ENCODE measurements around the gene ATAT1. TPM values are rescaled to one million over a fixed set of nuclear protein-coding genes. Genes with fewer than 3 reads are reported as not detected.
A peak's percentile ranks its signal among the peaks of the same experiment; 100 is the strongest.

ATAT1 gene
- total and polyA plus RNA-seq, 10 of the 15 experiments (the other 5 are each of a cell fraction or from before 2014, with no cell fraction given) = 1.1 to 14.2 (median 6.9) TPM

GRCh38 chr6:30635834-30636233 is 9.2 kb downstream of the ATAT1 start (continued):
- TF ChIP-seq, protein P1, sequence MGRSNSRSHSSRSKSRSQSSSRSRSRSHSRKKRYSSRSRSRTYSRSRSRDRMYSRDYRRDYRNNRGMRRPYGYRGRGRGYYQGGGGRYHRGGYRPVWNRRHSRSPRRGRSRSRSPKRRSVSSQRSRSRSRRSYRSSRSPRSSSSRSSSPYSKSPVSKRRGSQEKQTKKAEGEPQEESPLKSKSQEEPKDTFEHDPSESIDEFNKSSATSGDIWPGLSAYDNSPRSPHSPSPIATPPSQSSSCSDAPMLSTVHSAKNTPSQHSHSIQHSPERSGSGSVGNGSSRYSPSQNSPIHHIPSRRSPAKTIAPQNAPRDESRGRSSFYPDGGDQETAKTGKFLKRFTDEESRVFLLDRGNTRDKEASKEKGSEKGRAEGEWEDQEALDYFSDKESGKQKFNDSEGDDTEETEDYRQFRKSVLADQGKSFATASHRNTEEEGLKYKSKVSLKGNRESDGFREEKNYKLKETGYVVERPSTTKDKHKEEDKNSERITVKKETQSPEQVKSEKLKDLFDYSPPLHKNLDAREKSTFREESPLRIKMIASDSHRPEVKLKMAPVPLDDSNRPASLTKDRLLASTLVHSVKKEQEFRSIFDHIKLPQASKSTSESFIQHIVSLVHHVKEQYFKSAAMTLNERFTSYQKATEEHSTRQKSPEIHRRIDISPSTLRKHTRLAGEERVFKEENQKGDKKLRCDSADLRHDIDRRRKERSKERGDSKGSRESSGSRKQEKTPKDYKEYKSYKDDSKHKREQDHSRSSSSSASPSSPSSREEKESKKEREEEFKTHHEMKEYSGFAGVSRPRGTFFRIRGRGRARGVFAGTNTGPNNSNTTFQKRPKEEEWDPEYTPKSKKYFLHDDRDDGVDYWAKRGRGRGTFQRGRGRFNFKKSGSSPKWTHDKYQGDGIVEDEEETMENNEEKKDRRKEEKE (IDR thresholded peaks at IDR 0.05) = no peak
- TF ChIP-seq ZNF274 (IDR thresholded peaks at IDR 0.05; ENCODE audit: insufficient read depth, insufficient read length) (no peak), ZSCAN29 (IDR thresholded peaks at IDR 0.05) (no peak), CBX5 (IDR thresholded peaks at IDR 0.05; ENCODE audit: low read depth) (no peak), ZNF384 (IDR thresholded peaks at IDR 0.05; ENCODE audit: borderline replicate concordance, low read depth, low read length) (no peak)
- TF ChIP-seq, protein P2, sequence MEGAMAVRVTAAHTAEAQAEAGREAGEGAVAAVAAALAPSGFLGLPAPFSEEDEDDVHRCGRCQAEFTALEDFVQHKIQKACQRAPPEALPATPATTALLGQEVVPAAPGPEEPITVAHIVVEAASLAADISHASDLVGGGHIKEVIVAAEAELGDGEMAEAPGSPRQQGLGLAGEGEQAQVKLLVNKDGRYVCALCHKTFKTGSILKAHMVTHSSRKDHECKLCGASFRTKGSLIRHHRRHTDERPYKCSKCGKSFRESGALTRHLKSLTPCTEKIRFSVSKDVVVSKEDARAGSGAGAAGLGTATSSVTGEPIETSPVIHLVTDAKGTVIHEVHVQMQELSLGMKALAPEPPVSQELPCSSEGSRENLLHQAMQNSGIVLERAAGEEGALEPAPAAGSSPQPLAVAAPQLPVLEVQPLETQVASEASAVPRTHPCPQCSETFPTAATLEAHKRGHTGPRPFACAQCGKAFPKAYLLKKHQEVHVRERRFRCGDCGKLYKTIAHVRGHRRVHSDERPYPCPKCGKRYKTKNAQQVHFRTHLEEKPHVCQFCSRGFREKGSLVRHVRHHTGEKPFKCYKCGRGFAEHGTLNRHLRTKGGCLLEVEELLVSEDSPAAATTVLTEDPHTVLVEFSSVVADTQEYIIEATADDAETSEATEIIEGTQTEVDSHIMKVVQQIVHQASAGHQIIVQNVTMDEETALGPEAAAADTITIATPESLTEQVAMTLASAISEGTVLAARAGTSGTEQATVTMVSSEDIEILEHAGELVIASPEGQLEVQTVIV (IDR thresholded peaks at IDR 0.05; ENCODE audit: borderline replicate concordance, partially characterized antibody) = no peak

DNA sequence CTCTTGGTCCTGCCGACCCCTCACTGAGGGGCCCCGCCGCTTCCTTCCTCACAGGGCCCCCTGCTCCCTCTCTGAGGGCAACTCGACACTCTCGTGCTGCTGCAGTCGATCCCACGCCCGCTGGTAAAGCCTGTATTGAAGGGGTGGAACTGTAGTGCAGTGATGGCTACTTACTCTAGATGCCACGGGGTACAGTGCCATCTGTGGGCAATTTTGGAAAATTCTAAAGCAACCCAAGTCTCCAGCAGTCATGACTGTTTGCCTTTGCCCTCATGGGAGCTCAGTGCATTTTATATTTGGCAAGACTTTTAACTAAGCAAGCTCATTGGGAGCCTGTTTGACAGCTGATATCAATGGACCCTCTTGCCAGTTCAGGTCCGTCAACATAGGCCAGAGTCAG is 13.8 kb downstream of the ATAT1 start:
- H3K27me3 ChIP-seq (replicated peaks in 1 of 2; ENCODE audit: control insufficient read depth in 2 of 2, insufficient read depth in 2 of 2, low read length in 1 of 2) = no peaks in the 10 kb centered on the region
- no peak overlapping the region for H3K9ac ChIP-seq (ENCODE audit: control insufficient read depth, insufficient read depth, low read length)
- no peak overlapping the region for H3K4me2 ChIP-seq (ENCODE audit: control insufficient read depth, insufficient read depth)
- no peaks in the 10 kb centered on the region for H3K9me3 ChIP-seq (replicated peaks; ENCODE audit: control insufficient read depth, insufficient read depth, low read length)
- ATAC-seq = peak; percentile 34; the same call in 1 of the 3 replicates
- no peak overlapping the region for H2AFZ ChIP-seq (ENCODE audit: control insufficient read depth, low read depth, low read length)
- peaks cover 0 to 7% of the 10 kb centered on the region in 2 experiments; a peak in 2 of 4 replicates for H3K36me3 ChIP-seq (ENCODE audit: control insufficient read depth in 2 of 2, insufficient read depth in 2 of 2, low read length in 1 of 2)
- ChIA-PET RAD21 (ENCODE audit: unreplicated experiment) (no interaction called here), SMC1A (ENCODE audit: uncharacterized antibody, unreplicated experiment) (no interaction called here), CTCF (interaction anchor here (1.0 to 1.1 kb wide), 2 partner anchors 99 to 157 kb away, joined by 3 to 7 read pairs; no protein-coding TSS in a partner anchor), POLR2A (interaction anchor here (0.5 to 1.0 kb wide), 4 partner anchors 11 to 48 kb away, joined by 3 to 4 read pairs (median 4); partner anchors contain the start of gene MRPS18B)
- peak in 1 of 3 experiments; percentile 5; a peak in 1 of 6 replicates for TF ChIP-seq CTCF (IDR thresholded peaks at IDR 0.05 in 2 of 3, conservative IDR thresholded peaks at IDR 0.05 in 1 of 3; ENCODE audit: control insufficient read depth in 2 of 3, extremely low read depth in 1 of 3, insufficient read depth in 1 of 3, low read depth in 3 of 3, low read length in 3 of 3)
- TF ChIP-seq IRF4 (IDR thresholded peaks at IDR 0.05; ENCODE audit: low read depth, low read length) = no peak
- TF ChIP-seq, protein P3, sequence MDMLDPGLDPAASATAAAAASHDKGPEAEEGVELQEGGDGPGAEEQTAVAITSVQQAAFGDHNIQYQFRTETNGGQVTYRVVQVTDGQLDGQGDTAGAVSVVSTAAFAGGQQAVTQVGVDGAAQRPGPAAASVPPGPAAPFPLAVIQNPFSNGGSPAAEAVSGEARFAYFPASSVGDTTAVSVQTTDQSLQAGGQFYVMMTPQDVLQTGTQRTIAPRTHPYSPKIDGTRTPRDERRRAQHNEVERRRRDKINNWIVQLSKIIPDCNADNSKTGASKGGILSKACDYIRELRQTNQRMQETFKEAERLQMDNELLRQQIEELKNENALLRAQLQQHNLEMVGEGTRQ (IDR thresholded peaks at IDR 0.05; ENCODE audit: borderline replicate concordance, low read depth, low read length) = no peak
- no peak for TF ChIP-seq RELA (IDR thresholded peaks at IDR 0.05; ENCODE audit: borderline replicate concordance, partially characterized antibody)
- no peak for TF ChIP-seq NFIC (IDR thresholded peaks at IDR 0.05; ENCODE audit: low read depth, low read length)
- no peak overlapping the region for H3K4me3 ChIP-seq
- DNase-seq (ENCODE audit: low read depth, low spot score) = no peak
- no TSS peak for BruUV-seq (replicated peaks)
- H3K27ac ChIP-seq (ENCODE audit: control insufficient read depth, insufficient read depth) = no peak overlapping the region
- FAIRE-seq = no peak
- H3K79me2 ChIP-seq (ENCODE audit: control insufficient read depth, insufficient read depth, low read length) = no peaks in the 10 kb centered on the region
- intact Hi-C loops (cut with micrococcal nuclease; ENCODE audit: unreplicated experiment) = no loop called here
- 88% methylated on average over 10 of the region's 10 CpGs for WGBS (ENCODE audit: insufficient coverage, insufficient replicate concordance, low lambda C conversion rate, missing lambda C conversion rate)
- no peaks in the 10 kb centered on the region for H4K20me1 ChIP-seq (ENCODE audit: control insufficient read depth, insufficient read depth)
- H3K4me1 ChIP-seq (ENCODE audit: control insufficient read depth, insufficient read depth, low read length) = no peaks in the 10 kb centered on the region
- in situ Hi-C loops (cut with MboI) = no loop called here

All from GM12878 (cell line).